Ovary (tissue), 3 donors: Measurements from ENCODE around the gene TICAM2.

Experiments used
- POLR2A ChIP-seq: fragments of 450-650 bp; IDR thresholded peaks from one replicate; pipeline ENCODE4 v1.6.1; 2017; ENCODE audit warnings: antibody characterized with exemption, mild to moderate bottlenecking, moderate library complexity
- TF ChIP-seq, protein P1 (sequence below), 3 donors: fragments of 450-650 bp in 2 of 3; fragments of 200-600 bp in 1 of 3; IDR thresholded peaks; one replicate each; pipeline versions ENCODE4 v1.5.1 to v1.8.0; 2016 to 2022; ENCODE audit warnings: antibody characterized with exemption in 3 of 3, mild to moderate bottlenecking in 1 of 3
- donor health status: DM: no; HTN: no; CAD: no.

DNA sequence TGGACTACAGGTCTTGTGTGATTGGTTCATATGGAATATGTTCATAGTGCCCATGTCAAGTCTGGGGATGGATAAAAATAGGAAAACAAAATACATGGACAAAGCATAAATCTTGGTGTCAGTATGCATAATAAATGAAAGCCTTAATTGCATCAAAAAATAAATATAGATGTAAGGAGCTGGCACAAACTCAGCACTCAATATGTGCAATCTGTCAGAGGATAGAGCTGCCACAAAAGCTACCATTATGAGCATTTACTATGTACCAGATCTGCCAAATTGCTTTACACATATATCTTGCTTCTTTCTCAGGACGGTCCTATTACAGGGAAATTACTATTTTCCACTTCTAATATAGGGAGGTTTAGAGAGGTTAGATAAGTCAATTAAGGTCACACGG, 41.8 kb upstream of the TICAM2 start:
- TF ChIP-seq, protein P1, sequence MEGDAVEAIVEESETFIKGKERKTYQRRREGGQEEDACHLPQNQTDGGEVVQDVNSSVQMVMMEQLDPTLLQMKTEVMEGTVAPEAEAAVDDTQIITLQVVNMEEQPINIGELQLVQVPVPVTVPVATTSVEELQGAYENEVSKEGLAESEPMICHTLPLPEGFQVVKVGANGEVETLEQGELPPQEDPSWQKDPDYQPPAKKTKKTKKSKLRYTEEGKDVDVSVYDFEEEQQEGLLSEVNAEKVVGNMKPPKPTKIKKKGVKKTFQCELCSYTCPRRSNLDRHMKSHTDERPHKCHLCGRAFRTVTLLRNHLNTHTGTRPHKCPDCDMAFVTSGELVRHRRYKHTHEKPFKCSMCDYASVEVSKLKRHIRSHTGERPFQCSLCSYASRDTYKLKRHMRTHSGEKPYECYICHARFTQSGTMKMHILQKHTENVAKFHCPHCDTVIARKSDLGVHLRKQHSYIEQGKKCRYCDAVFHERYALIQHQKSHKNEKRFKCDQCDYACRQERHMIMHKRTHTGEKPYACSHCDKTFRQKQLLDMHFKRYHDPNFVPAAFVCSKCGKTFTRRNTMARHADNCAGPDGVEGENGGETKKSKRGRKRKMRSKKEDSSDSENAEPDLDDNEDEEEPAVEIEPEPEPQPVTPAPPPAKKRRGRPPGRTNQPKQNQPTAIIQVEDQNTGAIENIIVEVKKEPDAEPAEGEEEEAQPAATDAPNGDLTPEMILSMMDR (IDR thresholded peaks at IDR 0.05): no peak
- TF ChIP-seq POLR2A: no peak
